Hematopoietic multipotent progenitor cell treated with erythropoietin and hydrocortisone succinate and interleukin-3 and kit ligand, for 4 days (in vitro differentiated cells): Measurements from ENCODE around the gene PRMT5.
"Not testable (repeated sequence)": the region's sequence is repeated elsewhere in the genome, so short reads cannot be mapped to it uniquely, and the experiment has no call there.

Experiments used
- DNase-seq: peaks from one replicate; pipeline ENCODE4 v3.0.0-alpha.2; 2015

Gene PRMT5

GRCh38 chr14:22929104-22929960, at the start of gene PRMT5:
Gene PRMT5, minus strand, starts transcription at chr14:22929376. Its CDS starts 15 bp downstream, at chr14:22929361.
- peak; percentile 100 for DNase-seq

- DNase-seq = no peak
Measured at GRCh38 chr14:22978487-22978837, 49.3 kb upstream of the PRMT5 start.

- no peak for DNase-seq
Measured at GRCh38 chr14:22977684-22978486, 48.7 kb upstream of the PRMT5 start.

GRCh38 chr14:22977434-22977683, 48.2 kb upstream of the PRMT5 start:
- no peak for DNase-seq

- no peak for DNase-seq
Measured at GRCh38 chr14:22976620-22977433, 47.7 kb upstream of the PRMT5 start.

GRCh38 chr14:22974530-22975313, 45.5 kb upstream of the PRMT5 start:
- no peak for DNase-seq

GRCh38 chr14:22973217-22974032, 44.2 kb upstream of the PRMT5 start:
- peak; percentile 75 for DNase-seq

- no peak for DNase-seq
Measured at GRCh38 chr14:22972313-22972930, 43.2 kb upstream of the PRMT5 start.

- no peak for DNase-seq
Measured at GRCh38 chr14:22971152-22971551, 42.0 kb upstream of the PRMT5 start.

GRCh38 chr14:22966783-22967269, 37.6 kb upstream of the PRMT5 start:
- no peak for DNase-seq

- not testable (repeated sequence) for DNase-seq
Measured at GRCh38 chr14:22965916-22966782, 37.0 kb upstream of the PRMT5 start.

- DNase-seq = no peak
Measured at GRCh38 chr14:22962061-22962676, 33.0 kb upstream of the PRMT5 start.

GRCh38 chr14:22955702-22956569, 26.8 kb upstream of the PRMT5 start:
- peak; percentile 59 for DNase-seq

GRCh38 chr14:22952418-22952817, 23.2 kb upstream of the PRMT5 start:
- DNase-seq = no peak

GRCh38 chr14:22951795-22952194, 22.6 kb upstream of the PRMT5 start:
- DNase-seq = peak; percentile 41

GRCh38 chr14:22945642-22946041, 16.5 kb upstream of the PRMT5 start:
- DNase-seq = no peak

- DNase-seq = no peak
Measured at GRCh38 chr14:22939684-22940083, 10.5 kb upstream of the PRMT5 start.

- no peak for DNase-seq
Measured at GRCh38 chr14:22935156-22935555, 6.0 kb upstream of the PRMT5 start.

- DNase-seq = no peak
Measured at GRCh38 chr14:22932146-22932545, 3.0 kb upstream of the PRMT5 start.
